Neuron (in vitro differentiated cells): Measurements from ENCODE around the gene GNB5.

Source experiments
- H2AFZ ChIP-seq: one replicate; pipeline ENCODE4 v1.6.1; 2013; ENCODE audit warnings: low read depth, mild to moderate bottlenecking, inconsistent platforms, low read length, moderate library complexity
- H3K27me3 ChIP-seq: one replicate; pipeline ENCODE4 v1.6.1; 2013; ENCODE audit warnings: low read length; ENCODE audit not compliant: insufficient read depth
- H3K36me3 ChIP-seq: one replicate; pipeline ENCODE4 v1.6.1; 2013; ENCODE audit warnings: low read length; ENCODE audit not compliant: insufficient read depth
- H3K4me1 ChIP-seq: one replicate; pipeline ENCODE4 v1.6.1; 2013; ENCODE audit warnings: low read length; ENCODE audit not compliant: insufficient read depth
- H3K4me3 ChIP-seq: 2 replicates; pipeline ENCODE4 v1.5.1; 2013; ENCODE audit warnings: mild to moderate bottlenecking, low read length, moderate library complexity
- H3K9me3 ChIP-seq: one replicate; pipeline ENCODE4 v1.6.1; 2013; ENCODE audit warnings: low read length

GNB5 gene

DNA sequence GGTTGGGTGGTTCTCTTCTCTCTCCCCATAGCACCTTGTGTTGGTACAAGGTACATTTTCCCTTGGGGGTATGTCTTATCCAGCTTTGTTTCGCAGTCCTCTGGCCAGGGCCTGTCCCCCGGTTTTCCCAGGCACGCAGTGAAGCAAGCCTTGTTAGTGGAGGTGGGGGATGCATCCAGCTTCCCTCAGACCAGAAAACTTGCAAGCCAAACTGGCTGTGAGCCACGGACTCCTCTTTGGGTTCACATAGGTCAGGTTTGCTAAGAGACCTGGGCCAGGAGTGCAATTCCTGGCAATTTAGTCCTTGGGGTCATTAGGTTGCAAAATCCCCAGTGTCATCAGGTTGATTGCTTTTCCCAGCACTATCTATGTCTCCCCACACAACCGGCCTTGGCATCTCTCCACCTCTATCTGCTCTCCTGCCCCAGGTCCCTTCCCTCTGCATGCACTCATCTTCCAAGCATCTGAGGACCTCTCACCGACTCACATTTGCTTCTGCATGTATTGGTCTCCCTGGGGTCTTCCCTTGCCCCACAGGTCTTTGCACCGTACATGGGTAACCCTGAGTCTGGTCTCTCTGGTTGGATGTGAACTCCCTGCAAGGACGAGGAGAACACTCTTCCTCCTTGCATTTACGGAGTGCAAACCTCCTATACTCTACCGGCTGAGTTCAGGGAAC, 112.9 kb downstream of the GNB5 start:
- Histone ChIP-seq H2AFZ (no peak overlapping the region), H3K27me3 (no peaks in the 10 kb centered on the region), H3K36me3 (no peaks in the 10 kb centered on the region), H3K4me1 (peaks cover 3% of the 10 kb centered on the region), H3K9me3 (no peaks in the 10 kb centered on the region), H3K4me3 (no peak overlapping the region)

DNA sequence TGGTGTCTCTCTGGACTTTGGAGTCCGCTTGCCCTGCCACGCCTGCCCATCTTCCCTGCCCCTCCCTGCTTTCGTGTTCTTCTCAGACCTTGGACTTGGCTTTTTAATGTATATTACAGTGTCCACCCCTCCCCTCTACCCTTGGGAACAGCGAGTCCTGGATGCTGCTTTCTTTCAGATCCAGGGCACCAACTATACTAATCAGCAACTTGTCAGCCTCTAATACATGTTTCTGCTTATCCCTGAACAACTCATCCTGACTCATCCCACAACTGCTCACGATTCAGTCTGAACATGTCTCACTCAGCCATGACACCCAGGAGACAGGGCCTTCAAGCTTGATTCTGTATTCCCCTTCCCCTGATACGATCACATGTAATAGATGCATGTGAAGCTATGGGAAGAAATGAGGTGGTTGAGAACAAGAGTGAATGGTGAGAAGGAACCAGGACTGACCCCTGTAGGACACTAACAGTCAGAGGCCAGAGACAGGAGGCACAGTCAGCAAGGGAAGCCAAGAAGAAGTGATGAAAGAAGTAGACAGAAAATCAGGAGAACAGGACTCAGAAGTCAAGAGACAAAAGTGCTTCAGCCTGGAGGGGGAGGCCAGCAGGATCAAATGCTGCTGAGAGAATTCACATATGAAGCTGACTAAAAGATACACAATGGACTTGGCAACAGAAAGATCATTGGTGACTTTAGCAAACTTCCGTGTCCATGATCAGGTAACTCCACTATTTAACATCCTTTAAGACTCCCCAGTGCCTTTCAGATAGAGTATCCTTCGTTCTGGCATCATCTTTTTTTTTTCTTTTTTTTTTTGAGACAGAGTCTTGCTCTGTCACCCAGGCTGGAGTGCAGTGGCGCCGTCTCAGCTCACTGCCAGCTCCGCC, 114.1 kb downstream of the GNB5 start:
- no peaks in the 10 kb centered on the region for H3K27me3 ChIP-seq
- no peaks in the 10 kb centered on the region for H3K9me3 ChIP-seq
- H2AFZ ChIP-seq = no peak overlapping the region
- no peaks in the 10 kb centered on the region for H3K36me3 ChIP-seq
- peaks cover 3% of the 10 kb centered on the region for H3K4me1 ChIP-seq
- no peak overlapping the region for H3K4me3 ChIP-seq

DNA sequence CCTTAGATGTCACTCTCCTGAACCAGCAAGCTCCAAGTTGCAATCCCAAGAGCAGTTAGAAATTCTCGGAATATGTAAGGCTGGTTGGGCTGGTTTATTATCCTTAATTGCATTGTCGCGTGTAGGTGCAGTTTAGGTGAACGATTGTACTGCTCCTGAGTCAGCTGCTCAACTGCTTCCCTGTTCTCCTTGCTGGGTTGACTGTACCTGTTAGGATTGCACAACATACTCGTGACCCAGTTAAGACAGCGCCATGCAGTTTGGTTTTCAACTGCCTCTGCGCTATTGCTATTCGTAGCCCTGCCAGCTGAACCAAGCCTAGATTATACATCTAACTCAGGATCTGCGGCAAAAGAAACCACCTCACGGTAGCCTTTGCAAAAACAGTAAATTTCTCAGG, 119.6 kb downstream of the GNB5 start:
- no peaks in the 10 kb centered on the region for H3K9me3 ChIP-seq
- no peak overlapping the region for H2AFZ ChIP-seq
- H3K4me3 ChIP-seq = no peak overlapping the region
- H3K27me3 ChIP-seq = no peaks in the 10 kb centered on the region
- H3K4me1 ChIP-seq = no peaks in the 10 kb centered on the region
- H3K36me3 ChIP-seq = no peaks in the 10 kb centered on the region

DNA sequence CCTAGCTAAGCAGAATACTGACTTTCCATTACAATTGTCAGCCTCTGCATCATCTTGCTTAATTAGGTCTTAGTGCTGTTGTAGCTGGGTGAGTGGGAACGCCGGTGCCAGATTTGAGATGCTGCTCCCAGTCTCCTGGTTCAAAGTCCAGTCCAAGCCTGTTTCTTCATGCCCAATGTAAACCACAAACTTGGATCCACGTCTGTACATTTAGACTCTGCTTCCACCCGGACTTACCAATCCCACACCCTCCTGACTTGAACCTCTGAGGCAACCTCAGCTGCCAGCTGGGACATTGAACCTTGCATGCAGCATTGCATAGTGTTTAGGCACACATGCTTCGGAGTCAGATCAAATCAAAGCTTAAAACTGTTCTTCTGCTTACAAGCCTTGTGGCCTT, 121.6 kb downstream of the GNB5 start:
- H3K4me3 ChIP-seq = no peak overlapping the region
- no peak overlapping the region for H2AFZ ChIP-seq
- H3K9me3 ChIP-seq = no peaks in the 10 kb centered on the region
- H3K4me1 ChIP-seq = no peaks in the 10 kb centered on the region
- no peaks in the 10 kb centered on the region for H3K27me3 ChIP-seq
- H3K36me3 ChIP-seq = peaks cover 8% of the 10 kb centered on the region

DNA sequence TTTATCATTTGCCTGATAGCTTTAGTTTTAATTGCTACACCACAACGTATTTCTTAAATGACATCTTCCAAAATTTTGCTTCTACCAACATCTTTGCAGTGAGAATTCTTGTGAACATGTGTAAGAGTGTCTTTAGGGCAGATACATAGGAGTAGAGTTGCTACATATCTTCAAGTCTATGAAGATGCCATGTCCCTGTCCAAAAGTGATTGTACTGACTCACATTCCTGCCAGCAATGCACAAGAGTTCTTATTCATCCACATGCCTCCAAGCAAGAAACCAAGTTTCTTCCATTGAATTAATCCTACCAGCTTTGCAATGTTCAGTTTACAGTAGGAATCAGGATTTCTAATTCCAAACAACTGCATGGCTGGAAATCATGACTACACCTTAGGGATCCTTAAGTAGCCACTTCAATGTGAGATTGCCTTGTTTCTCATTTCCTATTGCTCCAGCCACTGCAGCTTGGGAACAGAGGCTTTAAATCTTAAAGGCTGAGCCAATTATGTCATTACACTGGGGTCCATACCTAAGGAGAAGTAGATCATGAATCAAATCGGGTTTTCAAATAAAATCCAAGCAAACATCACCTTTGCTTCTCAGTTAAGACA, 123.1 kb downstream of the GNB5 start:
- H3K27me3 ChIP-seq = no peaks in the 10 kb centered on the region
- no peaks in the 10 kb centered on the region for H3K4me1 ChIP-seq
- H2AFZ ChIP-seq = no peak overlapping the region
- H3K4me3 ChIP-seq = no peak overlapping the region
- H3K36me3 ChIP-seq = peaks cover 17% of the 10 kb centered on the region
- H3K9me3 ChIP-seq = no peaks in the 10 kb centered on the region

DNA sequence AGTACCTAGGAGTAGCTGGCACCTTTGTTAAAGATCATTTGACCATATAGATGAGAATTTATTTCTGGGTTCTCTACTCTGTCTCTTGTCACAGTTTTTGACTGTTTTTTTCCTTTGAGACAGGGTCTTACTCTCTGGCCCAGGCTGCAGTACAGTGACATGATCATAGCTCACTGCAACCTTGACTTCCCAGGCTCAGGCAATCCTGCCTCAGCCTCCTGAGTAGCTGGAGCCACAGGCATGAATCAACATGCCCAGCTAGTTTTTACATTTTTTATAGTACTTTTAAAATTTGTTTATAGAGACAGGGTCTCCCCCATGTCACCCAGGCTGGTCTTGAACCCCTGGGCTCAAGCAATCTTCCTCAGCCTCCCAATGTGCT, 123.7 kb downstream of the GNB5 start:
- no peaks in the 10 kb centered on the region for H3K9me3 ChIP-seq
- peaks cover 23% of the 10 kb centered on the region for H3K36me3 ChIP-seq
- no peak overlapping the region for H3K4me3 ChIP-seq
- H3K4me1 ChIP-seq = no peaks in the 10 kb centered on the region
- H2AFZ ChIP-seq = no peak overlapping the region
- H3K27me3 ChIP-seq = no peaks in the 10 kb centered on the region

DNA sequence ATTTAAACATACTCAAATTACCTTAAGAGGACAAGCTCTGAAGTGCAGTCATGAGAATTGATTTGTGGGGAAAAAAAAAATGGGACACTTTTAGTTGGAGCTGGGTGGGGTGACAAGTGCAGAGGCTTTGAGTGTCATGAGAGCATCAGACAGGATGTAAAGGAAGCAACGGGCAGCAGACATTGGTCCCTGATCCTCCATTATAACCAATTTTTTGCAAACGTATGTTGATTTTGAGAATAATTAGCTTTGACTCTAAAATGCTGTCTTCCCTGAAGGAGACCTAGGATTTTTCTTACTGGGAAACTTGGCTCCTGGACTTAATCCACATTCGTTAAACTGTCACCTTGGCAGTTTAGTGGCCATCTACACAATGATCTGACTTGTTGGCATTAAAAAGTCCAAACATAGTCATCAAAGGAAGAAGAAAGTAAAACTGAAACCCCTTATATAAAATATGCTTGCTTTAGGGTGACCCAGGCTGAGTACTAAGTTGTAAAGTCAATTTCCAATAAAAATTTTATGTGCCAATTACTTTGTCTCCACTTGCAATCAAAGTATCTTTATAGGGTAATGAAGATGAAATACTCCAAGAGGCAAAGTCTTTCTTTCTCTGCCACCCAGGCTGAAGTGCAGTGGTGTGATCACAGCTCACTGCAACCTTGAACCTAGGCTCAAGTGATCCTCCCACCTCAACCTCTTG, 124.2 kb downstream of the GNB5 start:
- Histone ChIP-seq H2AFZ (no peak overlapping the region), H3K4me1 (no peaks in the 10 kb centered on the region), H3K36me3 (peaks cover 28% of the 10 kb centered on the region), H3K27me3 (no peaks in the 10 kb centered on the region), H3K4me3 (no peak overlapping the region), H3K9me3 (no peaks in the 10 kb centered on the region)
